HG03378 (cell line): ENCODE data around the gene MYLK.

Experiments
- ATAC-seq: cut with Tn5 transposase; IDR thresholded peaks from one replicate; pipeline ENCODE4 v1.9.1; 2021; ENCODE audit warnings: mild to moderate bottlenecking, moderate library complexity; ENCODE audit not compliant: unreplicated experiment

Gene MYLK

DNA sequence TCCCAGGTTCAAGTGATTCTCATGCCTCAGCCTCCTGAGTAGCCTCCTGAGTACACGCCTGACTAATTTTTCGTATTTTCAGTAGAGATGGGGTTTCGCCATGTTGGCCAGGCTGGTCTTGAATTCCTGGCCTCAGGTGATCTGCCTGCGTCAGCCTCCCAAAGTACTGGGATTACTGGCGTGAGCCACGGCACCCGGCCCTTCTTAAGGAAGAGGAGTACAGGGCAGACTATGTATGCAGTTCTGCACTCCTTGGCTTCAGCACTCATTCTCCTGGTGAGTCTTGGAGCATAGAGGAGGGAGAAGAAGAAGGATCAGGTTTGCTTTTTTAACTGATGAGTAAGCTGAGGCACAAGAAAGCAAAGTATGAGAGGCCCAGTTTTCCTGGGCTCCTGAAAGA, 199.5 kb downstream of the MYLK start:
- ATAC-seq, result no peak

DNA sequence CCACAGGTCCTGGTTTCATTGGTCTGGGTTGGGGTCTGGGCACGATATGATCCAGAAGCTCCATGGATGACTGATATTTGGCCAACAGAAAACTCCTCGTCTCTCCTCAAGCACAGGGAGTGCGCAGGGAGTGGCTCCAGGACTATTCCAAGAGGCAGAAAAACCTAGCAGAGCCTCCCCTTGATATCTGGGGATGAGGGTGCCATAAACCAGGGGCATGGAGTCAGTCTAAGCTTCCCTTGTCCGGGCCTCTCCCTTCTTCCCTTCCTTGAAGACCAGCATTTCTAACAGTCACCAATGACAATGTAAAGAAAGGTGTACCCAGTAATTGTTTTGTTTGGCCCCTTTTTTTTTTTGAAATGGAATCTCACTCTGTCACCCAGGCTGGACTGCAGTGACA, 199.9 kb downstream of the MYLK start:
- ATAC-seq, result no peak

DNA sequence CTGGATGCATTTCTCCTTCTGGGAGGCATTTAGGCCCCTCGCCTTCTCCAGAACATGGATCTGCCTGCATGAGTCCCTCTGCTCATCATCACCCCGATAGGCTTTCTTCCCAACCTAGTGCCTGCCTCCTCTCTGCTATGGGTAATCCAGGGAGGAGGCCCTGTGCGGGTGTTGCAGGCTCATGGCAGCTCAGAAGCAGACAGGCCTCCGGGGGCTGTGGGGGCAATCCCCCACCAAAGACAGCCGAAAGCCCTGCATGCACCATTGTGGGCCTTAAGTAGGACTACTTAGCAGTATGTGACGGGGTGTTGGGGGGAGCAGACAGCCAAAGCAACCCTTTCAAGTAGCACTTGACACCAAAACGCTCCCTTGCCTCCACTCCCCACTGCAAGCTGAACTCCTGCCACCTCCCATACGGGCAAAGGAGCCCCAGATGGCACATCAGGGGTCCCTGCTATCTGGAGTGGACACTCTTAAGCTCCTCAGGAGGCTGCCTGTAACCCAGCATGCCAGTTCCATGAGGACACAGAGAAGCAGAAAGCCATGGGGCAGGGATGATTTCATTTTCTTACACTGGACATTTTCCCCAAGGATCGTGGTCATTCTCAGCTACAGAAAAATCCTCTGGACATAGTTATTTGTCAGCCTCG, 200.5 kb downstream of the MYLK start:
- no peak for ATAC-seq

DNA sequence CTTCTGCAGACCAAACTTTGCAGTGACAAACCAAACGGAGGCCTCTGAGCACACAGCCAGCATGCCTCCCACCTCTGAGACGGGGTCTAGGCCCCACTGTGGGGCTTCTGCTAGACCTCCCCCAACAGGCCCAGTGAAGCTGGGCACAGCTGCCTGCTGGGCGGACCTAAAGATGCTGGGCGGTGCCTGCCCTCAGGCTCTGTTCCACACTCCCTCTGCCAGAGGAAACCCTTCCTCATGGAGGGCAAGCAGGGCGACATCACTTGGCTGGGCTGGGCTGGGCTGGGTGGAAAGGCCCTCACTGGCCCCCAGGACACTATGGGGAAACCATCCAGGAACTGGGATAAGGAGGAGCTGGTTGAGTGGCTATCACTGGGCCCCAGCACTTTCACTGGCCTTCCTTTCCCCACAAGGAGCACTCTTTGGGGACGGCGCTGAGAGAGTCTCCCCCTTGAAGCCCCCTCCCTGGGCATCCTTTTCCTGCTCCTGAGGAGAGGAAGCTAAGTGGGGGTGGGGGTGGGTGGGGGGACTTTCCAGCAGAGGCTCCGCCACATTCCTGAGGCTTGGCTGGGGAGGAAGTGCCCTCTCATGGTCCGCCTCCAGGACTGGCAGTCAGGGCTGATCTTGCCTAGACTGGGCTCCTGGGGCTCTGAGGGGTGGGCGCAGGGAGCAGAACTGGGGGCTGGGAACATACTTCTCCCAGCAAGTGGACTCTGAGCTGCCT, 201.2 kb downstream of the MYLK start:
- no peak for ATAC-seq

DNA sequence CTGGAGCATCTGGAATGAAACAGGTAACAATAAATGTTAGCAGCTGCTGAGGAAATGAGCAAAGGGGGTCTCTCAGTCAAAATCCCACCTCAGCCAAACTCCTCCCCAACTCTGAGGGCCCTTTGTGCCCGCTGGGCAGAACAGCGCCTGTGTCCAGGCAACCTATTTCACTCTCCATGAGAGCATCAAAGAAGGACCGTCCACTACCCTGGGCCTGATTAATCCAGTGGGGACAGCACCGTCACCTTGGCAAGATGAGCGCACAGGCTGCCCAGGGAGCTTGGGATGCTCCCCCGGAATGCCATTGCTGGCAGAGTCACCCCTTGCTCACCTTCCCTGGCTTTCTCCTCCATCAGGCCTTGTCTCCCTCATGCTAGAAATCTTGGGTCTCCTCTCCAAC, 201.8 kb downstream of the MYLK start:
- ATAC-seq, result no peak

DNA sequence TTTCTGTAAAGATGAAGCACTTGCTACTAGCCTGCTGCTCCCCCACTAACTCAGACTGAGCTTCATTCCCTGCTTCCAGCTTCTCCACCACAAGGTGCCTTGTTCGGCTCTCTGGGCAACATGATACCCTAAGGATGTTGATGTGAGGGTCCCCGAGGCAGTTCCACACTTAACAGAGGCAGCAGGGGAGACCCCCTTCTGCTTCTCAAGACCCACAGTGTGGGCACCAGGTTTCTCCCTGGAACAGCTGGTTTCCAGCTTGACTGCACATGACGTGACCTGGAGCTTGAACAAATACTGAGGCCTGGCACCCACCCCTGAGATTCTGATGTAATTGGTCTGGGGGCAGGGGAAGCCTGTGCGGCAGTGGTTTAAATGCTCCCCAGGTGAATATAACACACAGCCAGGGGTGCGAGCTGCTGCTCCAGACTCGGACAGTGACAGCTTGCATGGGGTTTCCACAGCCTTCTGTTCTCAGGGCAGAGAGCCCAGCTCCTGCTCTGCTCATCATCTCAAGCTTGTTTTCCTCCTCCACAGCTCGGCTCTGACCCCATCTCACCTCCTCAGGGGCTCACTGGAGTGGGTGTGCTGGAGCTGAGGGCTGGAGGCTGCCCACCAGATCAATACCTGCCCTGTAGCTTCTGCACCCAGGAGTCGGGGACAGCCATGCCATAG, 204.3 kb downstream of the MYLK start:
- no peak for ATAC-seq

DNA sequence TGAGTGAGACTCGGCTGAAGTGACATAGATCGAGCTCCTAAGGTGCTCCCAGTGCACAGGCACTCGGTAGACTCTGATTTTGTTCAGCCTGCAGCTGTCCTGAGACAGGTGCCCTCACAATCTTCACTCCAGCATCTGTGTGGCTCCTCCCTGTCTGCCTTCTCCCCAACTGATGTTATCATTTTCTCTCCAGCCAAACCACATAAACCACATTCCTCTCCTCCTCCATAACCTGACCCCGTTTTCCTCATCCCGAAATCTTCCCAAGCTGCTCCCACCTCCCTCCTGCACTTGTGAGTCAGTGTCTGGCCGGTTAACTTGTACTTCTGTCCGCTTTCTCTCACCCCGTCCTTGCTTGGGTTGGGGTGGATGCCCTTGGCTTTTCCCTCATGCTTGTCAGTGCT, 206.0 kb downstream of the MYLK start:
- no peak for ATAC-seq

DNA sequence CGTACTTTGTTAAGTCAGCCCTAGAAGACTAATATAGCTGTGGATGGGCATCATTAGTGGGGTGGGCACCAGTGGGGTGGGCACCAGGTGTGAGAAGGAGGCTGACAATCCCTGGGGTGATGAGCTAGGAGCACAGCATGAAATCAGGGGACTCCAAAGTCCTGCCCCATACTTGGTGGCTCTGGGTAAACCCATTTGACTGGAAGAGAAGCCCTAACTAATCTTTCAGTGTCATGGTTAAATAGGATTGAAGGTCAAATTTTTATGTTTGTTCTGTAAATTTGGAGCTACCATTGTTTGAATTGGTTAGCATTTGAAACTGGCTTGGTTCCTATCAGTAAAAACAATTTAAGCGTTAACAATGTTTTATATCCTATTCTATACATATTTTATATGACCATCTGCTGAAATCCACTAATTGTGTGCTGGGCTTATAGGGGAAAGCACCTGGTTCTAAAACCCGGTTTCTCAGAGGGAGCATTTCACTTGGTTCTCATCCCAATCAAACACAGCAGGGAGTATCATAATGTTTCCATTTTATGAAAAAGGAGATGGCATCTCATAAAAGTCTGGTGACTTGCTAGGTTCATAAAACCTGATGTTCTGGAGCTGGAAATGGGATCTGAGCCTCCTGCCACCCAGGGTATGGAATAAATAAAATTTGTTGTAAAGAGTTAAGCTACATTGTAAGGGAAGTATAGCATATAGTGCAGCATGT, 211.5 kb downstream of the MYLK start:
- ATAC-seq, result no peak

DNA sequence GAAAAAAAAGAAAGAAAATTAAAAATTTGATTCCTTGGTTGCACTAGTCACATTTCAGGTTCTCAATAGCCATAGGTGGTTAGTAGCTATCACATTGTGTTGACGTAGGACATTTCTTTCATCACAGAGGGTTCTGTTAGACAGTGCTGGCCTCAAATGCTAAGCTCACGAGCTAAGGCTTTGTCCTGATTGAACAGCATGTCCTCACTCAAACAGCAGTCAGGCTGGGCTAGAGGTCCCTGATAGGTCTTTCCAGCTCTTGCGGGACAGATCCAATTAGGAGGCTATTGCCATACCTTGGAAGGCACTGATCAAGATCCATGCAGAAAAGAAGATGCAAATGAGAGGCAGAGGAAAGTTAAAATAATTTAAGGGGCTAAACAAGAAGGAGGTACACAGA, 213.4 kb downstream of the MYLK start:
- ATAC-seq, result no peak

DNA sequence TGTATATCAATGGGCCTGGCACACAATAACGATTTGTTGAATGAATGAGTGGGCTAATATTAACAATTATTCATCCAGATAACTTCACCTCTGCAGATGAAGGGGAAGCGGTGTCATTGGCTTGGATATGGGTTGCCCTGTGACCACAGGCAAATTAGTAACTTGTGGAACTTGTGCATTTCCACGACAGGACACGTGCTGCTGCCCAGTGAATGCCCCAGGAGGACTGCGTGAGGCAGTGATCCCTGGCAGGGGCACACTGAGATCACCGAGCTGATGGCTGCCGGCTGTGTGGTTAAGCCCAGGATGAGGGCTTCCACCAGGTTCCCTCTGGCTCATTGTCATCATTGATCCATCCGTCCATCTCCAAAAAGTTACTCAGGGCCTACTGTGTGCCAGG, 215.2 kb downstream of the MYLK start:
- ATAC-seq, result no peak

DNA sequence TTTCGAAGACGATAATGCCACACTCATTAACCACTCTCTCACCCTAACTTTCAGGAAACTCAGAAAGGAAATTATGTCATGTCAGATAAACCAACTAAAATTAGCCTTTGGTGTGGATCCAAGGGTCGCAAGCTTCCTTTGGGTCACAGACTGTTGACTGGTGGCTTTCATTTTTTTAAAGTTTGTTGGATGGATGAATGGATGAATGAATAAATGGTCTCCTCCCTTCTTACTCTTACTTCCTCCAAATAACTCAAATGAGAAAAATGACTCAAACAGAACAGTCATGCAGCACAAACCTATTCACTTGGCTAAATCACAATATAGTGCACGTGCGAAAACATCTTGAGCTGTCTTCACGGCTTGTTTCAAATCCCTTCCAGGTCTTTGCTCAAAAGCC, 216.3 kb downstream of the MYLK start:
- no peak for ATAC-seq

DNA sequence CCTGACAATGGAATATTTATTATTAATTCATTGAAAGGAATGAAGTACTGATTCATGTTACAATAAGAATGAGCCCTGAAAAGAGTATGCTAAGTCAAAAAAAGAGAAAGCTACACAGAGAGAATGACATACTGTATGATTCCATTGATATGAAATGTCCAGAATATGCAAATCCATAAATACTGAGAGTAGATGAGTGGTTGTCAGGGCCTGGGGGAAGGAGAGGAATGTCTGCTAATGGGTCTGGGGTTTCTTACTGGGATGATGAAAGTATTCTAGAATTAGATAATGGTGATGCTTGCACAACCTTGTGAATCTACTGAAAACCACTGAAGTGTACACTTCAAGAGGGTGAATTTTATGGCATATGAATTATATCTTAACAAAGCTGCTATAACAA, 219.4 kb downstream of the MYLK start:
- no peak for ATAC-seq

DNA sequence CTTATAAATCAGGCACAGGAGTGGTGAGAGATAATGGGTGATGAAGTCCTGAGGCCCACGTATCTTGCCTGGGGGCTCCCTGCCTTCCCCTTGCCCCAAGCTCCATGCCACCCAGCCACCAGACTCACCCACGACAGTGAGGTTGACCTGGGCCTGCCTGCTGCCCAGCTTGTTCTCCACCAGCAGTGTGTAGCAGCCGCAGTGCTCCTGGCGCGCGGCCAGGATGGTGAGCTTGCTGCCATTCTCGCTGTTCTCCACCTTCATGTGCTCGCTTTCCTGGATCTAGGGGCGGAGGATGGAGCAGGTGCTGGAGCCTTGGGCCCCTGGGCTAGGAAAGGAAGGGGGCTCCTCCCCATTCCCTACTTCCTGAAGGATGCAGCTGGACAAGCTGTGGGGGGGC, 220.2 kb downstream of the MYLK start:
- no peak for ATAC-seq

DNA sequence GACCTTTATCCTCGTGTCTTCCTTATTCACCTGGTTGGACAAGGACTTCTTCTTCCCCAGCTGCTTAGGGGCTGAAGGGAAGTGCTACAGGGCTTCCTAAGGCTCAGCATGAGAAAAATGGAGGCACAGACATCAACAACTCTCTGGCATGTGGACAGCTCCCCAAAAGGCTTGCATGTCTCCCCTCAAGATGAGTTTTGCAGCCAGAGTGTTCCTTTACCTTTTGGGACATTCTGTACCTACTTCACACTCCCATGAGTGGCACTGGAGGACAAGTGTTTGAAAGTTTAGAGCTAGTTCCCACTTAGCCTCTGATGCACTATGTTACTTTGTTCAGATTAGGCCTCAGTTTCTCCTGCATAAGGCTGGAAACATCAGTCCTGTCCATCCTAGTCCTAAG, 222.2 kb downstream of the MYLK start:
- ATAC-seq, result no peak

DNA sequence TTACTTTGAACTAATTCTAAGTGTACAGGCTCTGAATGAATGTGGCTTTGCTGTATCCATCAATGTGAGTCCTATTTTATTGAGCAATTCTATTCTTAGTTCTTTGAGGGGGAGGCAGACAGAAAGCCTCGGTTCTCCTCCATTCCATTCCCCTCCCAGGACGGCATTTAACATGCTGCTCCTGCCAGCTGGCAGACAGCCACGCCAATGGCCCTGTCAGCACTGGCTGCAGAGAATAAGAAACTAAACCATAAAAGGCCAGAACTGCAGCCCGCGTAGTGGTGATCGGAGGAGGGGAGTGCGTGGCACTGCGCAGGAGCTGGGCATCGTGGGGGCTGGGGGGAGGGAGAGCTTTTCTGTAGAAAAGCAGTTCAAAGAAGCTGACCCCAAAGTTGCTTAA, 223.2 kb downstream of the MYLK start:
- ATAC-seq, result no peak

DNA sequence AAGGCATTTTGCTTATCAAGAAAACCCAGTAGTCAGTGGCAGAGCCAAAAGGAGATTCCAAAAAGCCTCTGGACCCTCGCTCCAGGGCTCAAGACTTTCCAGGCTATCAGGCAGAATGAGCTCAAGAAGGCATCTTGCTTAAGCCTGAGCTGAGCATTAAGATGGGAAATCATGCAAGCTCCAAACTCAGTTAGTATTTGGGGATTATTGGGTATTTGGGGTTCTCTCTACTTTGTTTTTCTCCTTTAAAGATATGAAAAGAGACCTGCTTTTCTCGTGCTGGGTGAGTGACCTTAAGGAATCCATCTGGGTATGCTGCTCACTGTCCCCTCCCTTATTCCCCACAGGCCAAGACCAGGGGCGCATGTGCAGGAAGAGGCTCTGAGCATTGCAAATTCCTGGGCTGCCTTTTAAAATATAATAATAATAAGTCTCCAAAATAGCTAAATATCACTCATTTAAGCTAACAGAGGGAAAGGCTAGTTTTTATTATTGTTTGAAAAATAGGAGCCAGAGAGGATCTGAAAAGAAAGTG, 223.9 kb downstream of the MYLK start:
- ATAC-seq, result no peak

DNA sequence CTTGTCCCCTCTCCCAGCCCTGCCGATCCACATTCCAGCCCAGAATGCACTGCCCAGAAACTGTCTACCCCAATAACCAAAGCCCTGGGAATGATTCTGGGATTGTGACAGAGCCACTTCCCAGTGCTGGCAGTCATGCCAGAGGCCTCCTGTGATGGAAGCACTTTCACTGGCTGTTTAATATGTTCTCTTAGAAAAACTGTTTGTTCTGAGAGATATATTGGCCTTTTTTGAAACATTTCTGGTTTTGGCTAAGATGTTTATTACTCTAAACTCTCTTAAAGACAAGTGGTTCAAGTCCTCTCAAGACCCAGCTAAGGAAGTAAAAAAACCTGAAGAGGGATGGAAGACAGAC, 225.3 kb downstream of the MYLK start:
- no peak for ATAC-seq

DNA sequence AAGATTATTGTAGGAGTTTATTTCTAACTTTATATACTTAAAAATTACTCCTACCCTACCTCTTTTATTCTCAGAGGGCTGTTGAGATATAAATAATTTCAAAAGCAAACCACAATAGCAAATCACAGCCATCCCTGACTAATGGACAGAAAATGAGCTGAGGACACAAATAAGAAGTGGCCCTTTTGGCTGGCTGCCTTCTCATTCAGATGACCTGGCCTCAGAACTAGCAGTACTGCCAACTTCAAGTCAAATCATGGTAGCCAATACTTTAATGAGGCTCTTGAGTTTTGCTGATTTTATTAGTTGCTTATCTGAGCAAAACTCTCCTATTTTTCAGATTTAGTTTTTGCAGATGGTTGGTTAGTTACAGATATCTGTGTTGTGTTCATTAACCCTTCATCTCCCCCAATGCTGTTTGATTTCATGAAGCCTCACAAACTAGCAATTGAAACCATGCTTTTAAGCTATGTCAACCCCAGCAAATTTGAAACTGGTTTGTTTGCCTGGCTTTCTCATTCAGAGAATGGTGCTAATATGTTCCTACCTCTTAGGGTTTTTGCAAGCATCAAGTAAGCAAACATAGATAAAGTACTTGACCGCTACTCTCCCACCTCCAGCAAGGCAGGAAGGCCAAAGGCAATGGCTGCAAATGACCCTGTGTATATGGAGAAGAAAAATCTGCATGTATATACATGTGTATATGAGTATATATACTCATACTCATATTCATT, 225.8 kb downstream of the MYLK start:
- ATAC-seq, result no peak

DNA sequence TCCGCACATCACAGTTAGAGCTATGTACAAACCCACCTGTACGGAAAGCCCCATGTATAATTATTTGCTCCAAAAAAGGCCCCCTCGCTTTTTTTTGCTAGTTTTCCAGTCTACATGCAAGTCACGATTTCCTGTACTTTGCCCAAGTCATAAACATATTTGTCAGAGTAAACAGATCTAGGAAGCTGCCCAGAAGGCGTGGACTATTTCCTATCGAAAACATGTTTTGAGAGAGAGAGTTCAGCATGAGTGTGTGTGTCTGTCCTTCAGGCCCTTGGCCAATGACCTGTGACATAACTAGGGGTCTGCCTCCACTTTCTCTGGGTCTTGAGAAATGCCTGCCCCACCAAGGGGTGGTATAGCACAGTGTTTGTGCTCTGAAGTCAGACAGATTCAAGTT, 226.6 kb downstream of the MYLK start:
- no peak for ATAC-seq

DNA sequence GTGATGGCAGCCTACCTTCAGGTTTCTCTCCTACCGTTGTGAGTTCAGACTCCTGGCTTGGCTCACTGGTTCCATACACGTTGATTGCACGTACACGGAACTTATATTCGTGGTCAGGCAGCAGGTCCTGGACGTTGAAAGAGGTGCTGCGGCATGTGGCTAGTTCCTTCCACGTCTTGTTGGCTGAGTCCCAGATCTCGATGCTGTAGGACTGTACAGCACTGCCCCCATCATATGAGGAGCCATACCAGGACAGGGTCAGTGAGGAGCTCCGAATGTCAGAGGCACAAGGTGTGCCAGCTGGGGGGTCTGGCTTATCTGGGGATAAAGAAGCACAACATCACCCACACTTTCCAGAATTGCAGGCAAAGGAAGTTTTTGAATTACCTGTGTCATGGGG, 227.0 kb downstream of the MYLK start:
- ATAC-seq, result no peak

DNA sequence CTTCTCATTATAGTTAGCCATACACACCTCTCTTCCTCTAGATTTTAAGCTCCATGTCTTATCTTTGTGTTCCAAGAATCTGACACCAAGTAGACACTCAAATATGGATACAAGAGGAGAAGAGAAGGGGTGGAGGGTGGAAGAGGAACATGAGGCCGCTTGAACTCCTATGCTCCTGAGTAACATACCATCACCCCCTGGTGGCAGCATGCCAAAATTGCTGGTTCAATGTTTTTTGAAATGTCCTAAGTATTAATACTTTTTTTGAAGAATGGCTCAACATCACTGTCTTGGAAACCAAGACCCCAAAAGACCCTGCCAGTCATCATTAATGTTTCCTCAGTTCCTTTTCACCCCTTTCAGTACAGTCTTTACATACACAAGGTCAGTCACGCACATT, 227.4 kb downstream of the MYLK start:
- no peak for ATAC-seq
